Gastrocnemius medialis (tissue), 4 donors: ENCODE measurements around the gene CHCHD4. TPM values are rescaled to one million over a fixed set of nuclear protein-coding genes. Genes with fewer than 3 reads are reported as not detected.

Experiments used
- ATAC-seq, 2 donors: fragments of 150-250 bp; one replicate each; pipeline ENCODE4 v1.9.1; 2016
- DNase-seq, 2 donors: peaks; one replicate each; pipeline ENCODE4 v3.0.0-alpha.2; 2019
- H3K27ac ChIP-seq, 4 donors: fragments of 200-600 bp; sonication (generic); 1 replicate in 1 of 4; 2 replicates in 3 of 4; pipeline ENCODE4 v1.5.1; 2016 to 2018; ENCODE audit warnings: mild to moderate bottlenecking in 2 of 4, moderate library complexity in 1 of 4
- H3K27me3 ChIP-seq, 3 donors: fragments of 200-600 bp; sonication (generic) in 2 of 3; 1 replicate in 1 of 3; 2 replicates in 2 of 3; pipeline versions ENCODE4 v1.5.1 to v1.6.0; 2016 to 2019; ENCODE audit warnings: mild to moderate bottlenecking in 1 of 3, moderate library complexity in 1 of 3
- H3K36me3 ChIP-seq, 2 donors: fragments of 200-600 bp; sonication (generic) in 1 of 2; one replicate each; pipeline ENCODE4 v1.5.1; 2017 to 2018
- H3K4me1 ChIP-seq, 2 donors: fragments of 200-600 bp; sonication (generic) in 1 of 2; one replicate each; pipeline ENCODE4 v1.5.1; 2016 to 2017; ENCODE audit warnings: mild to moderate bottlenecking in 2 of 2
- H3K4me3 ChIP-seq, 4 donors: fragments of 200-600 bp; sonication (generic) in 3 of 4; 1 replicate in 1 of 4; 2 replicates in 3 of 4; pipeline ENCODE4 v1.5.1; 2016 to 2019; ENCODE audit warnings: mild to moderate bottlenecking in 2 of 4
- H3K9me3 ChIP-seq, 3 donors: fragments of 200-600 bp; sonication (generic) in 2 of 3; 1 replicate in 1 of 3; 2 replicates in 2 of 3; pipeline ENCODE4 v1.5.1; 2016 to 2019
- CTCF ChIP-seq, 5 experiments: fragments of 450-650 bp in 3 of 5; fragments of 200-600 bp in 2 of 5; sonication (generic) in 2 of 5; IDR thresholded peaks in 4 of 5; conservative IDR thresholded peaks in 1 of 5; 1 replicate in 4 of 5; 2 replicates in 1 of 5; pipeline ENCODE4 v1.5.1; 2016 to 2019; ENCODE audit warnings: antibody characterized with exemption in 5 of 5, mild to moderate bottlenecking in 3 of 5, moderate library complexity in 3 of 5
- POLR2A ChIP-seq, 2 donors: fragments of 450-650 bp; IDR thresholded peaks; one replicate each; pipeline ENCODE4 v1.6.1; 2017; ENCODE audit warnings: antibody characterized with exemption in 2 of 2, mild to moderate bottlenecking in 2 of 2, moderate library complexity in 2 of 2
- in situ Hi-C, 4 donors: fragments of 200-750 bp; cut with MboI; loops; one replicate each; pipeline versions ENCODE4 v1.15.0 to v1.8.0; 2017; ENCODE audit warnings: low sequenced_read_pairs in 4 of 4
- intact Hi-C: fragments of 100-400 bp; cut with DNase I; formaldehyde crosslinking; loops from one replicate; pipeline ENCODE4 v1.15.1; 2023; ENCODE audit warnings: low total_unique reads
- total RNA-seq, 4 donors: library from RNA; depleted of rRNA; stranded (reverse); fragments of >200 nt; gene quantifications; one replicate each; pipeline versions ENCODE4 v1.1.0 to v1.2.3, GENCODE V29; 2016

The CHCHD4 gene
- total RNA-seq, 4 donors from 2014 or later, result 16.2 to 49.4 (median 22.8) TPM

GRCh38 chr3:14156201-14156600 lies 31.5 kb upstream of the CHCHD4 start:
- Histone ChIP-seq H3K4me1 (peaks cover 10 to 19% of the 10 kb centered on the region in 2 donors), H3K9me3 (no peaks in the 10 kb centered on the region), H3K27me3 (no peaks in the 10 kb centered on the region), H3K36me3 (peaks cover 0 to 62% of the 10 kb centered on the region in 2 donors), H3K4me3 (no peak overlapping the region), H3K27ac (peak overlapping the region in 1 of 4 donors; percentile 85)
- DNase-seq, result no peak
- TF ChIP-seq POLR2A (IDR thresholded peaks at IDR 0.05) (no peak), CTCF (IDR thresholded peaks at IDR 0.05 in 4 of 5, conservative IDR thresholded peaks at IDR 0.05 in 1 of 5) (no peak)
- no peak for ATAC-seq
- intact Hi-C loops (no loop called here), in situ Hi-C loops (no loop called here)

DNA sequence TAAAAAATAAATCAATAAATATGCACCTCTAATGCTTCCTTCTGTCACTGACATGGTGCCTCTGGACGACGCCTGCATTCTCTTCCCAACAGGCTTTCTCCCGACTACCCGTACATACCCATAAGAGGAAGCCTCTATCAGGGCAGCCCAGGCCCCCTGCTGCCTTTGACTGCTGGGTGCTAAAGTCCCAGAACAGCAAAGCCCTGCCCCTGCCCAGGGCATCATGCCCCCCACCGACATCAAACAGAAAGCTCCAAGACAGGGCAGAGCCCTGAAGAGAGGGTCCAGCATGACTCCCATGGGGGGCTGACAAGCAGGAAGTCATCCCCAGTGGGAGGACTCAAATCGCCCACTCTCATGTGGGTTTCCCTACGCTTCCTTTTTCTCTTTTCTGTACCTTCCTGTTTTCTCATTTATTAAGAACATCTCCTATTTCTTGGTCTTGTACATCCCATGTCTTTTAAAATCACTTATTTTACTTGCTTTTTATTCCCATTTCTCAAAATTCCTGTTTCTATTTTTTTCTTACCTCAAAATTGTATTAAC lies 30.3 kb upstream of the CHCHD4 start:
- peaks cover 0 to 52% of the 10 kb centered on the region in 2 donors for H3K36me3 ChIP-seq
- H3K4me3 ChIP-seq, result no peak overlapping the region
- H3K27ac ChIP-seq, result no peak overlapping the region
- in situ Hi-C loops, result no loop called here
- DNase-seq (no peak), ATAC-seq (no peak)
- peaks cover 10 to 19% of the 10 kb centered on the region in 2 donors for H3K4me1 ChIP-seq
- no peaks in the 10 kb centered on the region for H3K27me3 ChIP-seq
- no peaks in the 10 kb centered on the region for H3K9me3 ChIP-seq
- TF ChIP-seq POLR2A (IDR thresholded peaks at IDR 0.05) (no peak), CTCF (IDR thresholded peaks at IDR 0.05 in 4 of 5, conservative IDR thresholded peaks at IDR 0.05 in 1 of 5) (no peak)
- intact Hi-C loops, result no loop called here

DNA sequence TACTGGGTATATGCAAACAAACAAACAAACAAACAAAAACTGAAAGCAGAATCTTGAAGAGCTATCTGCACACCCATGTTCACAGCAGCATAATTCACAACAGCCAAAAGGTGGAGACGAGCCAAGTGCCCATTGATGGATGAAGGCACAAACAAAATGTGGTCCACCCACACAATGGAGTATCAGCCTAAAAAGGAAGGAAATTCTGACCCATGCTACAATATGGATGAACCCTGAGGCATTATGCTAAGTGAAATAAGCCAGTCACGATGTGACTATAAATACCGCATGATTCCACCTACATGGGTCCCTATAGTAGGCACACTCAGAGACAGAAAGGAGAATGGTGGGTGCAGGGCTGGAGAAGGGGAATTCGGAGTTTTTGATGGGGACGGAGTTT lies 29.6 kb upstream of the CHCHD4 start:
- H3K27ac ChIP-seq, result no peak overlapping the region
- no peaks in the 10 kb centered on the region for H3K27me3 ChIP-seq
- peaks cover 0 to 45% of the 10 kb centered on the region in 2 donors for H3K36me3 ChIP-seq
- in situ Hi-C loops (no loop called here), intact Hi-C loops (no loop called here)
- no peak overlapping the region for H3K4me3 ChIP-seq
- H3K4me1 ChIP-seq, result peaks cover 10 to 19% of the 10 kb centered on the region in 2 donors
- no peaks in the 10 kb centered on the region for H3K9me3 ChIP-seq
- DNase-seq (no peak), ATAC-seq (no peak)
- no peak for TF ChIP-seq POLR2A (IDR thresholded peaks at IDR 0.05)
- TF ChIP-seq CTCF (IDR thresholded peaks at IDR 0.05 in 4 of 5, conservative IDR thresholded peaks at IDR 0.05 in 1 of 5), result no peak

DNA sequence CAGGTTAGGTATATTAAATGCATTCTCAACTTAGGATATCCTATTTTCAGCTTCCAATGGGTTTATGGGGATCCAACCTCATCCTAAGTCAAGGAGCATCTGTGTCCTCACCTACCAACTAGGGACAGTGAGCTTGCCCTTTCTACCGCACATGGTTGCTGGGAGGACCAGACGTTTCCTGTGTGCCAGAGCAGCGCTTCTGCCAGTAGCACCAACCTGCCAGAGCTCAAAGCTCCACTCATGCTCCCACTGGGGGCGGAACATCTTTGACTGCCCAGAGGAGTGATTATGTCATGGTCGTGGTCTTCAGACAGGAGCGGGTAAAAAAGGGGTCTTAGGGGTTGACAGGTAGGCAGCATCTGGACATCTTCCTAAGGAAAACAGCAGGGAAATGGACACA lies 29.0 kb upstream of the CHCHD4 start:
- intact Hi-C loops, result no loop called here
- Histone ChIP-seq H3K4me1 (peaks cover 10 to 19% of the 10 kb centered on the region in 2 donors), H3K36me3 (peaks cover 0 to 39% of the 10 kb centered on the region in 2 donors), H3K9me3 (no peaks in the 10 kb centered on the region), H3K4me3 (no peak overlapping the region), H3K27ac (no peak overlapping the region), H3K27me3 (no peaks in the 10 kb centered on the region)
- ATAC-seq, result no peak
- in situ Hi-C loops, result no loop called here
- TF ChIP-seq CTCF (IDR thresholded peaks at IDR 0.05 in 4 of 5, conservative IDR thresholded peaks at IDR 0.05 in 1 of 5), result no peak
- TF ChIP-seq POLR2A (IDR thresholded peaks at IDR 0.05), result no peak
- DNase-seq, result no peak

- Histone ChIP-seq H3K4me1 (peaks cover 10 to 17% of the 10 kb centered on the region in 2 donors), H3K27me3 (no peaks in the 10 kb centered on the region), H3K4me3 (no peak overlapping the region), H3K27ac (no peak overlapping the region), H3K9me3 (no peaks in the 10 kb centered on the region), H3K36me3 (peaks cover 0 to 35% of the 10 kb centered on the region in 2 donors)
- no peak for ATAC-seq
- no peak for TF ChIP-seq POLR2A (IDR thresholded peaks at IDR 0.05)
- TF ChIP-seq CTCF (IDR thresholded peaks at IDR 0.05 in 4 of 5, conservative IDR thresholded peaks at IDR 0.05 in 1 of 5), result no peak
- in situ Hi-C loops, result no loop called here
- no peak for DNase-seq
- intact Hi-C loops, result no loop called here
Measured at GRCh38 chr3:14152963-14153355, 28.3 kb upstream of the CHCHD4 start.
